NB4 (cell line): Measurements from ENCODE around the gene NCOA1.

Experiments used
- CTCF ChIP-seq: IDR thresholded peaks from one replicate; pipeline ENCODE4 v1.5.1; 2012; ENCODE audit warnings: low read depth, low read length
- MAX ChIP-seq: IDR thresholded peaks from 2 replicates; pipeline ENCODE4 v1.6.1; 2011; ENCODE audit warnings: low read depth, low read length
- POLR2A ChIP-seq: IDR thresholded peaks from 2 replicates; pipeline ENCODE4 v1.6.1; 2011; ENCODE audit warnings: mild to moderate bottlenecking; ENCODE audit not compliant: insufficient read length; ENCODE audit errors: extremely low read depth

- TF ChIP-seq CTCF (no peak), POLR2A (no peak), MAX (no peak)
Observed at GRCh38 chr2:24628746-24629145, 137.7 kb downstream of the NCOA1 start.
